GM12878 (cell line): Measurements from ENCODE around the gene OR14C36.

Experiments used
- CEBPB ChIP-seq, 2 experiments: fragments of 150-350 bp in 1 of 2; IDR thresholded peaks; 2 replicates each; pipeline ENCODE4 v1.6.1; 2012 to 2014; ENCODE audit warnings: low read depth in 2 of 2, low read length in 2 of 2, borderline replicate concordance in 1 of 2, inconsistent platforms in 1 of 2
- CHD2 ChIP-seq: IDR thresholded peaks from 2 replicates; pipeline ENCODE4 v1.6.1; 2011; ENCODE audit warnings: low read depth, low read length, improper control_type of control experiment, borderline replicate concordance
- CHD4 ChIP-seq: fragments of 200-600 bp; sonication (generic); IDR thresholded peaks from 2 replicates; pipeline ENCODE4 v1.6.1; 2016; ENCODE audit warnings: mild to moderate bottlenecking
- DPF2 ChIP-seq: fragments of 450-650 bp; IDR thresholded peaks from 2 replicates; pipeline ENCODE4 v1.6.1; 2017; ENCODE audit warnings: mild to moderate bottlenecking
- FOXK2 ChIP-seq: fragments of 450-650 bp; IDR thresholded peaks from 2 replicates; pipeline ENCODE4 v1.6.1; 2017; ENCODE audit warnings: mild to moderate bottlenecking, moderate library complexity
- JUNB ChIP-seq: IDR thresholded peaks from 2 replicates; pipeline ENCODE4 v1.6.1; 2016; ENCODE audit warnings: antibody characterized with exemption, mild to moderate bottlenecking
- POLR2AphosphoS5 ChIP-seq: IDR thresholded peaks from 2 replicates; pipeline ENCODE4 v1.6.1; 2011; ENCODE audit warnings: mild to moderate bottlenecking, low read length, inconsistent platforms
- SUZ12 ChIP-seq: fragments of 200-600 bp; sonication (generic); IDR thresholded peaks from one replicate; pipeline ENCODE4 v1.6.1; 2018; ENCODE audit warnings: antibody characterized with exemption, mild to moderate bottlenecking; ENCODE audit not compliant: unreplicated experiment
- TAF1 ChIP-seq: IDR thresholded peaks from 2 replicates; pipeline ENCODE4 v1.6.1; 2011; ENCODE audit warnings: mild to moderate bottlenecking, low read depth, low read length, borderline replicate concordance
- TCF7 ChIP-seq: IDR thresholded peaks from 2 replicates; pipeline ENCODE4 v1.6.1; 2014; ENCODE audit warnings: antibody characterized with exemption, borderline replicate concordance
- ZNF384 ChIP-seq: IDR thresholded peaks from 2 replicates; pipeline ENCODE4 v1.6.1; 2012; ENCODE audit warnings: low read depth, mild to moderate bottlenecking, low read length, improper control_type of control experiment, borderline replicate concordance
- TF ChIP-seq, protein P1 (sequence below), 3 experiments: IDR thresholded peaks in 2 of 3; conservative IDR thresholded peaks in 1 of 3; 2 replicates each; pipeline ENCODE4 v1.5.1; 2011; ENCODE audit warnings: low read depth in 3 of 3, low read length in 3 of 3, mild to moderate bottlenecking in 3 of 3, control low read depth in 2 of 3, moderate library complexity in 2 of 3, inconsistent platforms in 1 of 3, mixed read lengths in 1 of 3; ENCODE audit not compliant: control insufficient read depth in 2 of 3, insufficient read depth in 1 of 3; ENCODE audit errors: extremely low read depth in 1 of 3

DNA sequence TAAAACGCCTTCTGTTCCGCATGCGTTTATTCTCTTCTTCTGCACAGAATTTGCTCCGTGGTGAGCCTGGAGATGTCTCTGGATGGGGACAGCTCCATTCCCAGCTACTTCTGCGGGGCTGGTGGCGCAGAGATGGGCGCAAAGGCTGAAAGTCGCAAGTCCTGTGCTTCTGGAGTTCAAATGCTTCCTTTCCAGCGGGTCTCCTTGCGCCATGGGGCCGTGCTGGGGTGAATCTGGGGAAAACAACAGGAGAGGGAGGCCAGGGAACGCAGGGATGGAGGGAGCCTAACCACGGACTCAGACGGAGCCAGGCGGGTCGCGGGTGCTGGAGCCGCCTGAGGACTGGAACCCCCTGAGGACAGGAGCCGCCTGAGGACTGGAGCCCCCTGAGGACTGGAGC, 42.5 kb upstream of the OR14C36 start:
- TF ChIP-seq, protein P1, sequence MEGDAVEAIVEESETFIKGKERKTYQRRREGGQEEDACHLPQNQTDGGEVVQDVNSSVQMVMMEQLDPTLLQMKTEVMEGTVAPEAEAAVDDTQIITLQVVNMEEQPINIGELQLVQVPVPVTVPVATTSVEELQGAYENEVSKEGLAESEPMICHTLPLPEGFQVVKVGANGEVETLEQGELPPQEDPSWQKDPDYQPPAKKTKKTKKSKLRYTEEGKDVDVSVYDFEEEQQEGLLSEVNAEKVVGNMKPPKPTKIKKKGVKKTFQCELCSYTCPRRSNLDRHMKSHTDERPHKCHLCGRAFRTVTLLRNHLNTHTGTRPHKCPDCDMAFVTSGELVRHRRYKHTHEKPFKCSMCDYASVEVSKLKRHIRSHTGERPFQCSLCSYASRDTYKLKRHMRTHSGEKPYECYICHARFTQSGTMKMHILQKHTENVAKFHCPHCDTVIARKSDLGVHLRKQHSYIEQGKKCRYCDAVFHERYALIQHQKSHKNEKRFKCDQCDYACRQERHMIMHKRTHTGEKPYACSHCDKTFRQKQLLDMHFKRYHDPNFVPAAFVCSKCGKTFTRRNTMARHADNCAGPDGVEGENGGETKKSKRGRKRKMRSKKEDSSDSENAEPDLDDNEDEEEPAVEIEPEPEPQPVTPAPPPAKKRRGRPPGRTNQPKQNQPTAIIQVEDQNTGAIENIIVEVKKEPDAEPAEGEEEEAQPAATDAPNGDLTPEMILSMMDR (IDR thresholded peaks at IDR 0.05 in 2 of 3, conservative IDR thresholded peaks at IDR 0.05 in 1 of 3; ENCODE audit: control insufficient read depth in 2 of 3, extremely low read depth in 1 of 3, insufficient read depth in 1 of 3, low read depth in 3 of 3, low read length in 3 of 3) = no peak
- TF ChIP-seq FOXK2 (no peak), CHD2 (no peak), TCF7 (no peak), DPF2 (no peak), SUZ12 (no peak), POLR2AphosphoS5 (no peak), TAF1 (no peak), JUNB (no peak), ZNF384 (no peak), CEBPB (IDR thresholded peaks at IDR 0.05; ENCODE audit: borderline replicate concordance in 1 of 2, low read depth in 2 of 2, low read length in 2 of 2) (no peak), CHD4 (no peak)
